GM10266 (cell line): ENCODE data around the gene ZNF219.
A peak's percentile ranks its signal among the peaks of the same experiment; 100 is the strongest.

Experiments used
- DNase-seq: peaks from one replicate; pipeline ENCODE4 v3.0.0; 2012; ENCODE audit errors: extremely low spot score
- CTCF ChIP-seq: IDR thresholded peaks from 2 replicates; pipeline ENCODE4 v1.5.1; 2012; ENCODE audit warnings: mild to moderate bottlenecking, low read depth; ENCODE audit not compliant: control insufficient read depth, insufficient read depth; ENCODE audit errors: missing control alignments

Gene ZNF219

GRCh38 chr14:21098076-21098891 lies at the start of gene ZNF219:
Gene ZNF219 (minus strand): TSS chr14:21098655. CDS start chr14:21093591, 5,064 bp downstream.
- DNase-seq = peak; percentile 73
- TF ChIP-seq CTCF = no peak

GRCh38 chr14:21145437-21145836 lies 47.0 kb upstream of the ZNF219 start:
- no peak for DNase-seq
- TF ChIP-seq CTCF = no peak

- no peak for TF ChIP-seq CTCF
- DNase-seq = no peak
These were observed 43.9 kb upstream of the ZNF219 start for GRCh38 chr14:21142357-21142756.

GRCh38 chr14:21136024-21136423 lies 37.6 kb upstream of the ZNF219 start:
- DNase-seq = peak; percentile 40
- peak; percentile 47 for TF ChIP-seq CTCF

GRCh38 chr14:21133901-21134300 lies 35.4 kb upstream of the ZNF219 start:
- DNase-seq = no peak
- no peak for TF ChIP-seq CTCF

GRCh38 chr14:21123429-21123828 lies 25.0 kb upstream of the ZNF219 start:
- TF ChIP-seq CTCF = no peak

GRCh38 chr14:21121122-21121521 lies 22.7 kb upstream of the ZNF219 start:
- no peak for DNase-seq
- no peak for TF ChIP-seq CTCF

More at GRCh38 chr14:21123429-21123828, 25.0 kb upstream of the ZNF219 start:
- DNase-seq = no peak
